Upper lobe of left lung (tissue), 4 donors: ENCODE data around the gene LYSMD2.

Experiments used
- CTCF ChIP-seq, 6 experiments: fragments of 450-650 bp in 4 of 6; fragments of 200-600 bp in 2 of 6; sonication (generic) in 2 of 6; IDR thresholded peaks; one replicate each; pipeline ENCODE4 v1.5.1; 2016 to 2019; ENCODE audit warnings: antibody characterized with exemption in 6 of 6
- EP300 ChIP-seq, 4 donors: sonication (generic); formaldehyde crosslinking; IDR thresholded peaks; one replicate each; pipeline ENCODE4 v1.5.1; 2017; ENCODE audit warnings: antibody characterized with exemption in 4 of 4, control low read depth in 2 of 4
- POLR2A ChIP-seq, 4 donors: fragments of 450-650 bp; IDR thresholded peaks; one replicate each; pipeline ENCODE4 v1.5.1; 2016 to 2017; ENCODE audit warnings: antibody characterized with exemption in 4 of 4, mild to moderate bottlenecking in 2 of 4

GRCh38 chr15:51771773-51772172 is 34.3 kb upstream of the LYSMD2 start:
- TF ChIP-seq CTCF (IDR thresholded peaks at IDR 0.05) (no peak), EP300 (IDR thresholded peaks at IDR 0.05) (peak in 1 of 4 donors; percentile 12), POLR2A (IDR thresholded peaks at IDR 0.05) (no peak)
